Activated naive CD8-positive, alpha-beta T cell treated with anti-CD3 and anti-CD28 coated beads, Interleukin-2, amount 50 U/mL, for 24 hours (primary cell): ENCODE measurements around the gene C3.
"Not testable (repeated sequence)": the region's sequence is repeated elsewhere in the genome, so short reads cannot be mapped to it uniquely, and the experiment has no call there.

Source experiments
- ATAC-seq: fragments of 150-1000 bp; cut with Tn5 transposase; one replicate; pipeline ENCODE4 v1.10.0; 2021
- DNase-seq: peaks from one replicate; pipeline ENCODE4 v3.0.0; 2021
- H3K27ac Mint-ChIP-seq: one replicate; pipeline ENCODE4 v1.8.0; 2021; ENCODE audit warnings: mild to moderate bottlenecking, mixed read lengths
- H3K27me3 Mint-ChIP-seq: one replicate; pipeline ENCODE4 v1.8.0; 2021; ENCODE audit warnings: mixed read lengths
- H3K36me3 Mint-ChIP-seq: one replicate; pipeline ENCODE4 v1.8.0; 2021; ENCODE audit warnings: low read depth, mixed read lengths
- H3K4me1 Mint-ChIP-seq: one replicate; pipeline ENCODE4 v1.8.0; 2021; ENCODE audit warnings: mixed read lengths
- H3K4me3 Mint-ChIP-seq: one replicate; pipeline ENCODE4 v1.8.0; 2021; ENCODE audit warnings: mild to moderate bottlenecking, moderate library complexity, mixed read lengths
- H3K9me3 Mint-ChIP-seq: one replicate; pipeline ENCODE4 v1.8.0; 2021; ENCODE audit warnings: mixed read lengths

Gene C3

DNA sequence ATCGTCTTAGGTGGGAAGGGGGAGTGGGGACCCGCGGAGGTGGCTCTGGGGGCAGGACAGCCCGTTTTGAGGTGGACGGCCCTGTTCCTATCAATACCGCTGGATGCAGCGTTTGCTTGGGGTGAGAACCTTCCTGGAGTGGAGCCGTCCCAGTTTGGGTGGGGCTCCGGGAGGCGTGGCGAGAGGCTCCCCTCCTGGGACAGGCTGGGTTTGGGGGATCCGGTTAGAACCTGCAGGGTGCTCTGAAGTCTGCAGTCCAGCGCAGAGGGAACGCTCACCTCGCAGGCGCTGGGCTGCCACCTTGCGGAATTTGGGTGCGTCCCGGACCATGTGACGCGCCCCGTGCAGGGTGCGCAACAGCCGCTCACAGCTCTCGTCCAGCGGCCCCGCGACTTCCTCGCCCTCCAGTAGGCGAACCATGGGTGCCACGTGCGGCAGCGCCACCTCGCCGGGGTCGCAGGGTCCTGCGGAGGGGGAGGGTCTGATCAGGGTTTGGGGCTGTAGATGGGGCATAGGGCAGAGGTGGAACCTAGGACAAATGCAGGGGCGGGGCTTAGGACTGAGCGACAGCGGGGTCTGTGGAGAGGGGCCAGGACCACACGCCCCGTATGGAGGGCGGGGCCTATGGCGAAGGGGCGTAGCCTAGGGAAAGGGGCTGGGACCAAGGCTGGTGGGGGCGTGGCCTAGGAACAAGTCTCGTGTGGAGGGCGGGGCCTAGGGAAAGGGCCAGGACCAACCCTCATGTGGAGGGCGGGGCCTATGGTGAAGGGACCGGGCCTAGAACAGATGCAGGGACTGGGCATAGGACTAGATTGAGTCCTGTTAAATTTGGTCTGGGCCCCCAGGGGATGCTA, 33.0 kb upstream of the C3 start:
- ATAC-seq (peak; percentile 92), DNase-seq (peak; percentile 88)
- Mint-ChIP-seq H3K27me3 (no peaks in the 10 kb centered on the region), H3K4me3 (peak overlapping the region; percentile 72), H3K36me3 (peaks cover 30% of the 10 kb centered on the region), H3K27ac (peak overlapping the region; percentile 76), H3K4me1 (peaks cover 16% of the 10 kb centered on the region), H3K9me3 (no peaks in the 10 kb centered on the region)

DNA sequence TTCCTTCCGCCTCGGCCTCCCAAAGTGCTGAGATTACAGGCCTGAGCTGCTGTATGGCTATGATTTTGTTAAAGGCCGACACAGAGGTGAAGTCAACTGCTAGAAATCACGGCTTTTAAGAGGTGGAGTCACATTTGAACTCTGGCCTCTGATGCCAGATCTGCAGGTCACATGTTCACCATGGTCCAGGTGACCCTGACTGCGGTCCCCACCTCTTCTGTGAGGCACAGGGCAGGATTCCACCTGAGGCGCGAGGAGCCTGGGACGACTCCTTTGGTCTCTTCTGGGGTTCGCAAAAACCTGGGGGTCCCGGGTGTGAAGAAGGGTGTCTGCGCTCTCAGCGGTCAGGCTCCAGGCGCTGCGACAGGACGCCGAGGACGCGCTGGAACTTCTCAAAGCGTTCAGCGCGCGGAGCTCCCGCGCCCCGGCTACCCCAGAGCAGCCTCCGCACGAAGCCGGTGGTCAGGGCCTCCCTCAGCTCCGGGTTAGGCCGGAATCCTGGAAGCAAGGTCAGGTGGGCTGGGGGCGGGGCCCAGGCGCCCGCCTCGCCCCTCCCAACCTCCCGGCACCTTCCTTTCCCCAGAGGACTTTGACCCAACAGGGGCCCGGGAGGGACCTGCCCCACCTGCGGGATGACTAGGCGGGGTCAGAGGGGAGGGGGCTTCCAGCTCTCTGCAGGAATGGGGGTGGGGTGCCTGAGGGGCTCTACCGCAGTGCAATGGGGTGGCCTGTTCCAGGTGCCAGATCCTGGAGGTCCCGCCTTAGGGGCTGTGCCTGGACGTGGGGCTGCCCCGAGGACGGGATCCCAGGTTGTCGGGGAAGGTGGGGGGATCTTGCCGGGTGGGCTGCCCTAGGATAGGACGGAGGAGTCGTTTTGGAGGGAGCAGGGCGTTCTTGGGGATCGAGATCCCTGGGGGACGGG, 32.1 kb upstream of the C3 start:
- H3K9me3 Mint-ChIP-seq: no peaks in the 10 kb centered on the region
- peak overlapping the region; percentile 76 for H3K27ac Mint-ChIP-seq
- DNase-seq (no peak), ATAC-seq (no peak)
- peak overlapping the region; percentile 72 for H3K4me3 Mint-ChIP-seq
- H3K36me3 Mint-ChIP-seq: peaks cover 36% of the 10 kb centered on the region
- H3K27me3 Mint-ChIP-seq: no peaks in the 10 kb centered on the region
- H3K4me1 Mint-ChIP-seq: peaks cover 14% of the 10 kb centered on the region

DNA sequence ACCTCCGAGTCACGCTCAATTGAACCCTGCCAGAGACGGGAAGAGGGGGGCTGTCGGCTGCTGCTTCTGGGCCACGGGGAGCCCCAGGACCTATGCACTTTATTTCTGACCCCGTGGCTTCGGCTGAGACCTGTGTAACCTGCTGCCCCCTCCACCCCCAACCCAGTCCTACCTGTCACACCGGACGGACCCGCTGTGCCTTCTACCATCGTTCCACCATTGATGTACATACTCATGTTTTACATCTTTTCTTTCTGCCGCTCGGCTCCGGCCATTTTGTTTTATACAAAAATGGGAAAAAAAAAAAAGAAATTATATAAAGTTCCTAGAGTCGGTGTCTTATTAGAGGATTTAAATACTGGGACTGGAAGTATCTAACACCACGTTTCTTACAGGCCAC, 30.7 kb upstream of the C3 start:
- H3K4me3 Mint-ChIP-seq: no peak overlapping the region
- ATAC-seq: no peak
- H3K27me3 Mint-ChIP-seq: no peaks in the 10 kb centered on the region
- no peak overlapping the region for H3K27ac Mint-ChIP-seq
- peaks cover 46% of the 10 kb centered on the region for H3K36me3 Mint-ChIP-seq
- DNase-seq: no peak
- no peaks in the 10 kb centered on the region for H3K9me3 Mint-ChIP-seq
- peaks cover 11% of the 10 kb centered on the region for H3K4me1 Mint-ChIP-seq

DNA sequence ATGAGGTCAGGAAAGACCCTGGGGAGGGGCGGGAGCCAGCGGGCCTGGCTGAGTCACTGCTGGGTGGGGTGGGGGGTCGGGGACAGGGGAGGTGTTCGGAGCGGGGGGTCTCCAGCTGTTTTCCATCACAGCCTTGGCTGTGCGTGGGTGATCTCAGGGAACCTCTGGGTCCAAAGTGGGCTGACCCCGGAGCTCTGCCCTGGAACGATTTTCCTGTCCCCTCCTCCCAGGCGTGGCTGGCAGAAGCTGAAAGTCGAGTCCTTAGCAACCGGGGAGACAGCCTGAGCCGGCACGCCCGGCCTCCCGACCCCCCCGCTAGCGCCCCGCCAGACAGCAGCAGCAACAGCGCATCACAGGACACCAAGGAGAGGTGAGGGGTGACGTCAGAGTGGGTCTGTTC, 29.6 kb upstream of the C3 start:
- ATAC-seq: no peak
- Mint-ChIP-seq H3K4me1 (peaks cover 11% of the 10 kb centered on the region), H3K27me3 (no peaks in the 10 kb centered on the region), H3K9me3 (no peaks in the 10 kb centered on the region), H3K4me3 (no peak overlapping the region), H3K36me3 (peaks cover 51% of the 10 kb centered on the region), H3K27ac (no peak overlapping the region)
- no peak for DNase-seq

DNA sequence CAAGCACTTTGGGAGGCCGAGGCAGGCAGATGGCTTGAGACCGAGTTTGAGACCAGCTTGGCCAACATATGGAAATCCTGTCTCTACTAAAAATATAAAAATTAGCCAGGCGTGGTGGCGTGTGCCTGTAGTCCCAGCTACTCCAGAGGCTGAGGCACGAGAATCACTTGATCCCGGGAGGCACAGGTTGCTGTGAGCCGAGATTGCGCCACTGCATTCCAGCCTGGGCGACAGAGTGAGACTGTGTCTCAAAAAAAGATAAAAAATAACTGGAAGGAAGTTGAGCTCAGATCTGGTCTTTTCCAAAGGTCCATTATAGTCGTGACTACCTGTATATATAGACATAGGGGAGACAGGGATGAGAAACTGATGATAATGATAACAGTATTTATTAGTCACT, 28.1 kb upstream of the C3 start:
- not testable (repeated sequence) for H3K27me3 Mint-ChIP-seq, H3K4me1 Mint-ChIP-seq, ATAC-seq, H3K4me3 Mint-ChIP-seq, H3K9me3 Mint-ChIP-seq, H3K27ac Mint-ChIP-seq, DNase-seq
- H3K36me3 Mint-ChIP-seq: peaks cover 56% of the 10 kb centered on the region

DNA sequence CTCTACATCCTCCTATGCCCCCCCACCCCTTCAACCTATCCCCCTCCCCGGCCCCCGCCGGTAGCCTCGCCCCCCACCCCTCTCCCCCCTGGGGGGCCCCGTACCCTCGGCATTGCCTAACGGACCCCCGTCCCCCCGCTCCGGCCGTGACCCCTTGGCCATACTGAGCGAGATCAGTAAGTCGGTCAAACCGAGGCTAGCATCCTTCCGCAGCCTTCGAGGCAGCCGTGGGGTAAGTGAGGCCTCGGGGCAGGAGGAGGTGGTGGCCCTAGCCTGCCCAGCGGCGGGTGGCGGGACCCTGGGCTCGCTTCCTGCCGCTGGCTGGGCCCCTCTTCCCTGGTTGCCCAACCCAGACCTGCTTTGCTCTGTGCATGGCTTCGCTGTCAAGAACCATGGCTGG, 25.5 kb upstream of the C3 start:
- H3K36me3 Mint-ChIP-seq: peaks cover 61% of the 10 kb centered on the region
- no peak for DNase-seq

DNA sequence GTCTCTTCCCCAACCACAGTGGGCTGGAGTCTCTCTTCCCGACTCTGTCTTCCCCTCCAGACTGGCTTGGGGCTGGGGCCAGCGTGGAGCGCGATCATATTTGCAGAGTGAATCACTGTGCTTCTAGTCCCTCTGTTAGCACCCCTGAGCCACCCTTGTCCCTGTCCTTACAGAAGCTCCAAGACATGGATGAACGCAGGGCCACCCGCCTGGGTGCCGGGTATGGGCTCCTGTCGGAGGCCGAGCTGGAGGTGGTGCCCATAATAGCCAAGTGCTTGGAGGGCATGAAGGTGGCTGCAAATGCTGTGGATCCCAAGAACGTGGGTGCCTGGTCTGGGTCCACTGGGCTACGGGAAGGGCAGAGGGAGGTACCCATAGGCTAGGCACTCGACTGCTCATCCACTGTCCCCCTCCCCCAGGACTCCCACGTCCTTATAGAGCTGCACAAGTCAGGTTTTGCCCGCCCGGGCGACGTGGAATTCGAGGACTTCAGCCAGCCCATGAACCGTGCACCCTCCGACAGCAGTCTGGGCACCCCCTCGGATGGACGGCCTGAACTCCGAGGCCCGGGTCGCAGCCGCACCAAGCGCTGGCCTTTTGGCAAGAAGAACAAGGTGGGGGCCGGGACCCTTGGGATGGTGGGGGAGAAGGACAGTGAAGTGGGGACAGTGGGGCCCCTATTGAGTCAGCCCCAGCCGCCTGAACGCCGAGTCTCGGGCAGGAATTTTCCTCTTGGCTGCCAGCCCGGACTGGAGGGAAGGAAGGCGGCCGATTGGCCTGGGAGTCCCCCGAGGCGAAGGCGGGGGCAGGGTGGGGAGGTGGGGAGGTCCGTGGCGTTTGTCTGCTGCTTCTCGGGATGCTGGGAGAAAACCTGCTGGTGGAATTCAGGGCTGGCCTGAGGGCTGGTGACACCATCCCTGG, 24.2 kb upstream of the C3 start:
- Mint-ChIP-seq H3K9me3 (no peaks in the 10 kb centered on the region), H3K4me3 (no peak overlapping the region), H3K27ac (no peak overlapping the region), H3K27me3 (no peaks in the 10 kb centered on the region), H3K4me1 (peaks cover 14% of the 10 kb centered on the region), H3K36me3 (peaks cover 57% of the 10 kb centered on the region)
- ATAC-seq (no peak), DNase-seq (no peak)

More for the DNA sequence above, 25.5 kb upstream of the C3 start:
- no peak overlapping the region for H3K4me3 Mint-ChIP-seq
- no peak overlapping the region for H3K27ac Mint-ChIP-seq
- ATAC-seq: no peak
- H3K9me3 Mint-ChIP-seq: no peaks in the 10 kb centered on the region
- H3K4me1 Mint-ChIP-seq: peaks cover 12% of the 10 kb centered on the region
- H3K27me3 Mint-ChIP-seq: no peaks in the 10 kb centered on the region

DNA sequence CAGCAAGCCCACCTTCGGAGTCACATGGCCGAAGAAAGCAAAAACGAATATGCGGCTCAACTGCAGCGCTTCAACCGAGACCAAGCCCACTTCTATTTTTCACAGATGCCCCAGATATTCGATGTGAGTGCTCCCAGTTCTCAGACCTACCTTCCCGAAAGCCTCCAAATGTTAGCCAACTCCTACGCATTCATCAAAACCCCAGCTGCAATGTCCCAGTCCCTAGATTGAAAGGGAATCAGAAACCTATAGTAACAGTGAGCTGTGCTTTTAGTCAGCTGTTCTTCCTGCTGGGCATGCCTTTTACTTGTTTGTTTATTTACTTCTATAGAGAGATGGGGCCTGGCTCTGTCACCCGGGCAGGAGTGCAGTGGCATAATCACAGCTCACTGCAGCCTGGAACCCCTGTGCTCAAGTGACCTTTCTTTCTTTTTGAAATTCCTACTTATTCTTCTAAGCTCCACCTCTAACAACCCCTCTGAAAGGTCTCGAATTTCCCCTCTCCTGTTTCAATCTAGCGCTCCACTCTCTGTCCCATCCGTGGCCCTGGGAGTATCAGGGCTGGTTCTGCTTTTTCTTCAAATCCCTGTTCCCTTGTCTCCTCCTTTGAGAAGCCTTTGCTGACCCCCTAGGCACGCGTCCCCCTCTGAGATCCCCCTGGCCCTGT, 23.4 kb upstream of the C3 start:
- DNase-seq (no peak), ATAC-seq (no peak)
- Mint-ChIP-seq H3K4me3 (no peak overlapping the region), H3K36me3 (peaks cover 52% of the 10 kb centered on the region), H3K27me3 (no peaks in the 10 kb centered on the region), H3K27ac (no peak overlapping the region), H3K9me3 (no peaks in the 10 kb centered on the region), H3K4me1 (peaks cover 19% of the 10 kb centered on the region)

DNA sequence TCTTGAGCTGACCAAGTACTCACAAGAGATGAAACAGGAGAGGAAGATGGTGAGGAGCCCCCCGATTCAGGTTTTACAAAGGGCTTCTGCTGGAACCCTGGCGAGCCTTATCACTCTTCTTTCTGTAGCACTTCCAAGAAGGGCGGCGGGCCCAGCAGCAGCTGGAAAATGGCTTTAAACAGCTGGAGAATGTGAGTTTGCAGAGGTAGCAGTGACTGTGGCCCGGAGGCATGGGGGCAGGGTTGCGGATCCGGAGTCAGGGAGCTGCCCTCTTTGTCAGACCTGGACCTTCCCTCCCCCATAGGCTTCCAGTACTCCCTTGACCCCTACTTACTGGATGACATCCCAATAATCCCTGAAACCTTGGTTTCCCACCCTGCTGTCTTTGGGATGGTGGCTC, 22.6 kb upstream of the C3 start:
- no peak overlapping the region for H3K27ac Mint-ChIP-seq
- no peaks in the 10 kb centered on the region for H3K9me3 Mint-ChIP-seq
- H3K27me3 Mint-ChIP-seq: no peaks in the 10 kb centered on the region
- peaks cover 47% of the 10 kb centered on the region for H3K36me3 Mint-ChIP-seq
- no peak overlapping the region for H3K4me3 Mint-ChIP-seq
- peaks cover 27% of the 10 kb centered on the region for H3K4me1 Mint-ChIP-seq
- DNase-seq (no peak), ATAC-seq (no peak)

DNA sequence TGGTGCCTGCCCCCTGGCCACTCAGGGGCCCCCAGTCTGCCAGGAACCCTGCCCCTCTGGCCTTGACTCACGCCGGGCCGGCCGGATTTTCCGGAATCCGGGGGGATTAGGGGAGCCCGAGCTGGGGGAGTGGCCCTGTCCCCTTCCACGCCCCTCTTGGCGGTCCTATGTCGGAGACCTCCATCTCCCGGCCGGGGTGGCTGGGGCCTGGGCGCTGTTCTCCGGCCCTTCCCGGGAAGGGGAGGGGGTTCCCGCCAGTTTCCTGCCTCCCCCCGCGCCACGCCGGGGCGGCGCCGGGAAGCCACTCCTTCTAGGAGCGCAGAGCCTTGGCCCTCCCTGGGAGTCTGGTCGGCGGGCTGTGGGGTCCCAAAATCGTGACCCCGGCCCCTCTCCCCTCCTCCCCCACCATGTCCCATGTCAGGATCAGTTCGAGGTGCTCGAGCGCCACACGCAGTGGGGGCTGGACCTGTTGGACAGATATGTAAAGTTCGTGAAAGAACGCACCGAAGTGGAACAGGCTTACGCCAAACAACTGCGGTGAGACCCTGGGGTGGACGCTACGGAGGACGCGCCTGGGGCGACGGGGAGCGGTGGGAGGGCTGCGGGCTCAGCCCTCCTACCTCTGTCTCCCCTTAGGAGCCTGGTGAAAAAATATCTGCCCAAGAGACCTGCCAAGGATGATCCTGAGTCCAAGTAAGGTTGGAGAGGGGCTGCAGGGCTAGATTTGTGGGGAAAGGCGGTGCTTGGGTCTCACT, 20.3 kb upstream of the C3 start:
- ATAC-seq (no peak), DNase-seq (peak; percentile 41)
- H3K4me3 Mint-ChIP-seq: peak overlapping the region; percentile 91
- H3K27ac Mint-ChIP-seq: peak overlapping the region; percentile 46
- H3K27me3 Mint-ChIP-seq: no peaks in the 10 kb centered on the region
- no peaks in the 10 kb centered on the region for H3K9me3 Mint-ChIP-seq
- H3K4me1 Mint-ChIP-seq: peaks cover 42% of the 10 kb centered on the region
- H3K36me3 Mint-ChIP-seq: peaks cover 38% of the 10 kb centered on the region

DNA sequence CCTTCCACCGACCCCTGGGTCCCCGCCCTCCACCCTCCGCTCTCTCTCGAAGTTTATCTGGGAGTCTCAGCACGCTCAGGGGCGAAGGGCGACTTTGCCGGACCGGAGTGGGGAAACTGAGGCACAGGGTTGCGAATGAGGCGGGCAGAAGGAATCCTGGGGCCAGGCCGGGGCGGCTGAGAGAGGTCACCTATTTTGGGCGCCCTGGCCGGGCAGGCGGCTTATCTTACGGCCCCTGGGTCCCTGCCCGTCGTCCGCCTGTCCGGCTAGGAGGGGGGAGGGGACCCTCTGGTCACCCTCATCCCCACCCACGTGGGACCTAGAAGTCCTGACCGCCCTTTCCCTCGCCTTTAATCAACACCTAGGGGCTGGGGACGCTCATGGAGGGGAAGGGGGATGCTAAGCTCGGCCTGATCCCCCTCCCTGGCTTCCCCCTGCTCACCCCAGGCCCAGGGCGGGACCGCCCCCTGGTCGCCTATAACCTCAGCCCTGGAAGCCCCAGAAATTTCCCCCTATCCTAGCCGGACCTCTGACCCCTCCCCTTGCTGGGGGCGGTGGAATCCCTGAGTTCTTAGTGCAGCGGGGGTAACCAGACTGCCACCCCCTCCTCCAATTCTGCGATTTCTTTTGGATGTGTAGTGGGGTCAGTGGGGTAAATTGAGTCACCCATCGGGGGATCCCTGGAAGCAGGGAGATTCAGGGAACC, 19.6 kb upstream of the C3 start:
- Mint-ChIP-seq H3K36me3 (peaks cover 33% of the 10 kb centered on the region), H3K4me3 (peak overlapping the region; percentile 91), H3K4me1 (peaks cover 48% of the 10 kb centered on the region), H3K27ac (no peak overlapping the region), H3K27me3 (no peaks in the 10 kb centered on the region), H3K9me3 (no peaks in the 10 kb centered on the region)
- DNase-seq (peak; percentile 58), ATAC-seq (no peak)

DNA sequence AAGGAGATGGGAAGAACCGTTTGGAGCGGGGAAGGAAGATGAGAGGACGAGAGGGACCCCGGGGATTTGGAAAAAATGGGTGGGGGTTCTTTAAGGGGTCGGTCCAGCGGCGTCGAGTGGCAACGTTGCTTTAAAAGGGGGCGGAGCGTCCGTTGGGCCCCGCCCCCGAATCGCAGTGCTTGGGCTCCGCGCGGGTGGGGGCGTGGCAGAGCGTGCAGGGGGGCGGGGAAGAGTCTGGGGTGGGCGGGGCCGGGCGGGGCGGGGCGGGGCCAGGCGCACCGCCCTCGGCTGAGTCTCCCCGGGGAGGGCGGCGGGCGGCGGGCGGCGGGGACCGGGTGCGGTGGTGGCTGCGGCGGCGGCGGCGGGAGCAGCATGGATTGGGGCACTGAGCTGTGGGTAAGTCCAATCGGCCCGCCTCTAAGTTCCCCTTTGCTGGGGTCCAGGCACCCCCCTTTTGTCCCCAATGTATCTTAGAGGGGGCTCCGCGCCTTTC, 19.0 kb upstream of the C3 start, which contains the start of gene TRIP10:
Gene TRIP10, plus strand, starts transcription at position 291 of the 493 bp plus-strand sequence. Its CDS starts 82 bp downstream, at position 373.
- DNase-seq (peak; percentile 84), ATAC-seq (no peak)
- no peaks in the 10 kb centered on the region for H3K9me3 Mint-ChIP-seq
- peak within 1 kb of the TSS; percentile 92 for H3K27ac Mint-ChIP-seq
- H3K4me3 Mint-ChIP-seq: peak within 1 kb of the TSS; percentile 91
- H3K27me3 Mint-ChIP-seq: no peaks in the 10 kb centered on the region
- peaks cover 32% of the 10 kb centered on the region for H3K36me3 Mint-ChIP-seq
- peaks cover 48% of the 10 kb centered on the region for H3K4me1 Mint-ChIP-seq
